PC-9 (cell line): ENCODE data around the gene INPP5B.

Source experiments
- EZH2 ChIP-seq: fragments of 200-600 bp; sonication (generic); IDR thresholded peaks from 2 replicates; pipeline ENCODE4 v1.8.0; 2017; ENCODE audit warnings: antibody characterized with exemption, low read depth
- TF ChIP-seq, protein P1 (sequence below): fragments of 200-600 bp; sonication (generic); conservative IDR thresholded peaks from 2 replicates; pipeline ENCODE4 v1.6.1; 2017; ENCODE audit warnings: mixed run types, antibody characterized with exemption, mild to moderate bottlenecking, moderate library complexity

DNA sequence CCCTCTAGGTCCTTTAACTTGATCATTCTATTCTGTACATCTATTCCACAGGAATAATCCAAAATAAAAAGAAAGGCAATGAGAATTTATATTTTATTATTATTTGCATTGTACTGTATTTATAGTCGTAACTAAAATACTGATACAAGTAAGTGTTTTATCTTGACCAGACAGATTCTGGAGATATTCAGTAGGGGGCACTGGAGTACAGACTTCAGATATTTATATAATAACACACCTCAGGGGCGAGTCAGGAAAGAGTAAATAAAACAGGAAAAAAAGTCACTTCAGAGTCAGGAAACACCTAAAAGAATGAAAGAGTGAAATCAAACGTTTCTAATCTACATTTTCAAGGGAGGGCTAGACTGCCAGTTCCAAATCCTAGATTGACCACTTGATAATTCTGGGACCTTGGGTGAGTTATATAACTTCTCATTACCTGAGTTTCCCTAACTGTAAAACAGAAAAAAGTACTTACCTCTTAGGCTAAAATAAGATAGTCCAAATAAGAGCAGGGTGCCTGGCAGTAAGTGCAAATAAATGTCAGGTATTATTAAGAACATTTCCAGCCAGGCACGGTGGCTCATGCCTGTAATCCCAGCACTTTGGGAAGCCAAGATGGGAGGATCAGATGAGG lies 56.4 kb downstream of the INPP5B start:
- TF ChIP-seq, protein P1, sequence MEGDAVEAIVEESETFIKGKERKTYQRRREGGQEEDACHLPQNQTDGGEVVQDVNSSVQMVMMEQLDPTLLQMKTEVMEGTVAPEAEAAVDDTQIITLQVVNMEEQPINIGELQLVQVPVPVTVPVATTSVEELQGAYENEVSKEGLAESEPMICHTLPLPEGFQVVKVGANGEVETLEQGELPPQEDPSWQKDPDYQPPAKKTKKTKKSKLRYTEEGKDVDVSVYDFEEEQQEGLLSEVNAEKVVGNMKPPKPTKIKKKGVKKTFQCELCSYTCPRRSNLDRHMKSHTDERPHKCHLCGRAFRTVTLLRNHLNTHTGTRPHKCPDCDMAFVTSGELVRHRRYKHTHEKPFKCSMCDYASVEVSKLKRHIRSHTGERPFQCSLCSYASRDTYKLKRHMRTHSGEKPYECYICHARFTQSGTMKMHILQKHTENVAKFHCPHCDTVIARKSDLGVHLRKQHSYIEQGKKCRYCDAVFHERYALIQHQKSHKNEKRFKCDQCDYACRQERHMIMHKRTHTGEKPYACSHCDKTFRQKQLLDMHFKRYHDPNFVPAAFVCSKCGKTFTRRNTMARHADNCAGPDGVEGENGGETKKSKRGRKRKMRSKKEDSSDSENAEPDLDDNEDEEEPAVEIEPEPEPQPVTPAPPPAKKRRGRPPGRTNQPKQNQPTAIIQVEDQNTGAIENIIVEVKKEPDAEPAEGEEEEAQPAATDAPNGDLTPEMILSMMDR = peak; percentile 77
- TF ChIP-seq EZH2 = no peak
